DMS79 (cell line): Measurements from ENCODE around the gene MYO16.

Source experiments
- DNase-seq: peaks from one replicate; lab custom pipeline; 2025; lab: John Stamatoyannopoulos, UW

The MYO16 gene

DNA sequence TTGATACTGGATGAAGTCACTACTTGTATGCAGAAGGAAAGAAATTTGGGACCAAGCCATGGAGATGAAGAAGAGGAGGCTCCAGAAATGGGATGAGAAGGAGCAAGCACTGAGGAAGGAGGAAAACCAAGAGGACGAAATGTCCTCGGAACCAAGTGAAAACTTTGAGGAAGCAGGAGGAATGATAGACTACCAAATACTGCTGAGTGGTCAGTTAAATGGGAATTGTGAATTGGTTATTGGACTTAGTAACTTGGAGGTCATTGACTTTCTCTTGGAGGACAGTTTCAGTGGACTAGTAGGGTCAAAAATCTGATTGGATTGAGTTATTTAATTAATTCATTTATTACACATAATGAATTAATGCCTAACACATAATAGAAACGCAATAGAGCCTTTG is 167.9 kb downstream of the MYO16 start:
- DNase-seq, result no peak

DNA sequence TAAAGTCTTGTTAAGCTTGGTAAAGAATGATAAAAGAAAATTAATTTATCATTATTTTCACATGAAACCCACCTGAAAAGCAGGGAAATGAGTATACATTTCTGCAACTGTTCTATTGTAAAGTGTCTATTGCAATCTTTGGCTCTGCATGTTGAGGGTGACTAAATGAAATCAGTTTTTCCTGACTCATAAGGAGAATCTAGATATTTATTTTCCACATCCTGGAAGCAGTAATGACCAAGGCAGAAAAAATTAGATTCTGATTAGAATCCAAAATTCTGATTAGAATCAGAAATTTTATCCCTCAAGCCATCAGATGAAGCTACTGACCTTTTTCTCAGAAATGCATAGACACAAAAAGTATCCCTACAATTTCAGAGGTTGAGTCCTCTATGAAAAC is 178.4 kb downstream of the MYO16 start:
- DNase-seq, result no peak

DNA sequence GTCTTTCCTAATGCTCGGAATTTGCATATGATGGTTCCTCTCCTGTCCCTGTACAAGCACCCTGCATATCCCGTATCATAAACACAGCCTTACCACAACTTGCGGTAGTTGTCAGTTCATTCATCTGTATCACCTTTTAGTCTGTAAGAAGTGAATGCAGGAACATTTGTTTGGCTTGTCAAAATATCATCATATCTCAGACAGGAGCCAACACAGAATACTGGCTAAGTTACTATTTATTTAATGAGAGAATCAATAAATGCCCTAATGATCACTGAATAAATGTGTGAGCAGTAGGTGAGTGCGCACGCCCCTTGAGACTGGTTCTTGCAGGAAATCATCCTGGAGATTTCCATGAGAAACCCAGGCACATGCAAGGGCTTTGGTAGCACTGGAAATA is 182.8 kb downstream of the MYO16 start:
- DNase-seq, result no peak

DNA sequence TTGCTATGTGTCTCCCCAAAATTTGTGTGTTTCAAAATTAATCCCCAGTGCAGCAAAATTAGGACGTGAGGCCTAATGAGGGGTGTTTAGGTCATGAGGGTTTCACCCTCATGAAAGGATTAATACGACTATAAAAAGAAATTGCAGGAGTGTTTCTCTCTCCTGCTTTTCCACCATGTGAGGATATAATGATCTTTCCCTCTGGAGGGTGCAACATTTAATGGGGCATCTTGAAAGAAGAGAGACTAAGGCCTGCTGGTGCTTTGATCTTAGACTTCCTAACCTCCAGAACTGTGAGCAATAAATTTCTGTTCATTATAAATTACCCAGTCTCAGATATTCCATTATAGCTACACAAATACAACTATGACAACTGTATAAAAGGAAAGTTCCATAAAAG is 183.2 kb downstream of the MYO16 start:
- no peak for DNase-seq

DNA sequence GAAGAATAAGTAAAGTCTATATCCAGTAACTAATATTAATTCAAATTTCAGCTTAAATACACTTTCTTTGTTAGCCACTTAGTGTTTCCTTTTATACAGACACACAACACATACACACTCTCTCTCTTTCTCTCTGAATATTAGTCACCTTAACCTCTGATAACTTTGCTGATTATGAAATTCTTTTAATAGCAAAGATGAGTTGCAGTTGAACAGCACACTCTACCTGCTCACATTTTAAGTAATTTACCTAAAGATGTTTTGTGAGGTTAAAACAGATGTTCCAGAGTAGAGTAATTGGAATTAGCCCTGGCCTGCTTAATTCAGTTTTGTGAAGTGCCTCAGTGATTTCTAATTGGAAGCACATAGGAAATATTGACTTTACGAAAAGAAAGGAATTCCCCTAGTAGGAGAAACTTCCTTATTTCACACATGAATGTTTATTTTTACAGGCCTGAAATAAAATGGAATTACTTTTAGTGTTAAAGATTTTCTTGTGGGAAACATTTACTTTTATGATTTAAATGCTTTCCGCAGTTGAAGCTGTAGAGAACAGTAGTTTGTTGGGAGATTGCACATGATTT is 184.3 kb downstream of the MYO16 start:
- no peak for DNase-seq

DNA sequence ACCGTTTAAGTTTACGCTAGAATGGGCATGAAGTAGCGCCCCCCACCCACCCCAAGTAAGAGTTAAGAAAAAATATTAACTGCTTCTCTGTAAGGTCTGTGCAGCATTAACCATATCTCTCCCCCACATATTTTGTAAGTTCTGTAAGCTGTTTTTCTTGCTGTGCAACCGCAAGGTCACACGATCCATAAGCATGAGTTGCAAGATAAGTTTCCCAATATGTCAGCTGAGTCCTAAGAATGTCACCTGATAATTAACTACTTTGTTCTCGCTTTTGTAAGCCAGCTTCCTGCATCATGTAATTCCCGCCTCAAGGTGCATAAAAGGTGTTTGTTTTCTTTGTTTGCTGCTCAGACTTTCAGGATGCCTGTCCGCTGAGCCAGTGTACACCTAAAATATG is 187.0 kb downstream of the MYO16 start:
- DNase-seq, result no peak

DNA sequence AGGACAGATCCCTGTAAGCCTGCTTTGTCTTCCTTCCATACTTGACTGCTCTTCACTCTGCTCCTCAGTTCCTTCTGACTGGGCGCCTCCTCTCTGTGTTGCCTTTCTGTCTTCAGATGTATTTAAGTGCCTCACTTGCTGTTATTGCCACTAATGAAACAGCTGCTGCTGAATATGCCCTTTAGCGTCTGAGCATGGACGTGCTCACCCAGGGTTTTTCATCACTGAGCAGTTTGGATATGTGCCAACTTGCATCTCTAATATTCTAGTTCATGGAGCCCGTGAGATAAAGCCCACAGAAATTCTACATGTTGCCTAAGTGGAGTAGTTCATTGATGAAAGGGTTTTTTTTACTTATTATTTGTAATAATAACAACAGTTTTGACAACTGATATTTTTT is 198.2 kb downstream of the MYO16 start:
- no peak for DNase-seq

DNA sequence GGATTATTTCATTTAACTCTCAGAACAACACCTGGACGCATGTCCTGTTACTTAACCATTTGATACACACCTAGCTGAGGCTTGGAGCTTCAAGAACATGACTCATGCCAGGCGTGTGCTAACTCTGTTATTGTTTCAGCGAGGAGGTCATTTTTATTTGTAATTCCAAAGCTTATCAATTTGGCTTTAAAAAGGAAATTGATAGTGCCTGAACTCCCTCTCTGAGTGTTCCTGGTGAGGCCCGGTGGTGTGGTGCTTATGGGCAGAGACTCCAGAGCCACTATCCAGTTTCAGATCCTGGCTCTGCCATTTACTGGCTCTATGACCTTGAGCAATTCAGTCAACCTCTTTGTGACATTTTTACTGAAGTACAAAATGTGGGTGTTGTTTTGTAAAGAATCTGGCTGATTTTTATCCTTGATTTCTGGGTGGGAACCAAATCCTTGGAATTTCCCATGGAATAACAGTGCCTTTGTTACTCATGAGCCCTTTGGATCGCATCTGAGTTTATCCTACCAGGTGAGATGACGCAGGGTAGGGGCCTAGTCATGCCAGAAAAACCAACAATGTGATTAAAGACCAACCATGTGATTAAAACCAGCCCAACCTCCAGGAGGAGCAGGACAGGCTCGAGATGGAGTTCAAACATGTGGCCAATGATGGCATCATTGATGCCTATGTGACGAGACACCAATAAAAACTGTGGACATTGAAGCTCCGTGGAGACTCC is 198.8 kb downstream of the MYO16 start:
- no peak for DNase-seq

DNA sequence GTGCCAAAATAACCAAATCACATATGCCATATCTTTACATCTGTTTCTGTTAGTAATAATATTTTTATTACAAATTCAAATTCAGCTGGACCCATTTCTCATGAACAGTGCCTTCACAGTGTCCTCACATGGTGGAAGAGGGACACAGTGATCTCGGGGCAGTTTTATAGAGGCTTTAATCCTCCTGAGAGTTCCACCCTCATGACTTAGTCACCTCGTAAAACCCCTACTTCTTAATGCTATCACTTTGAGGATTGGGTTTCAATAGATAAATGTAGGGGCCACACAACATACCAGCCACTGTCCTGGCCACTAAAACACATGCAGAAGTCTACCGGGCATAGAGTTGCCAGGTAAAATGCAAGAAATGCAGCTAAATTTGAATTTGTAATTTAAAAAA is 201.5 kb downstream of the MYO16 start:
- DNase-seq, result no peak

DNA sequence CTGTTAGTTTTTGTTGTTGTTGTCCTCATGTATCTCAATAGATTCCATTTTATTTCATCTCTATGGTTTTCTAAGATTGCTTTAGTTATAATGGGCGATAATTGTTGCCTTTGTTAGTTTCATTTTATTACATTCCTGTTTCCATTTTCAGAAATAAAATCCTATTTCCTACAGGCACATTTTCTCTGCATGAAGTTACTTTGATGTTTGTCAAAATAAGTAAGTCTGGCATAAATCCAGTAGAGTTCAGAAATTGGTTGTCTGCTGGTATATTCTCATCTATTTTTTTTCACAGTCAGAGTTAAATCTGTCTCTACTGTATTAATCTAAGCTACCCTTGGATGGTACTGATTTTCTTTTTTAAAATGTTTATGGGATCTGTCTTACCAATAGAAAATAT is 204.1 kb downstream of the MYO16 start:
- no peak for DNase-seq

DNA sequence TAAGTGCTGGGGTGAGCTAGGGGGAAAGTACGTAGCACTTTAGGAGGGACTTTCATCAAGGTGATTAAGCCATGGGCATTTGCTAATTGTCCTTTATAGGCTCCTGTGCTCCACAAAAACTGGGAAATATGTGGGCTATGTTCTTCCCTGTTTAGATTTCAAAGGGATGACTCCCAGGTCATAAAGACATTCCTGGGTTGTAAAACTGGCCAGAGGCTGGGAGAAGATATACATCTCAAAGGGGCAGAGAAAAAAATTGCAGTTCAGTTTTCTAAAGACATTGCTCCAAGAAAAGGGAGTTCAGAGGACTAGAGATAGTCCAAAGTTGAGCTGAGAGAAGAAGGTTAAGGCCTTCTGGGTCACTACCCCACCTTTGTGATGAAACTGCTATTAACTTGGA is 204.8 kb downstream of the MYO16 start:
- DNase-seq, result no peak

DNA sequence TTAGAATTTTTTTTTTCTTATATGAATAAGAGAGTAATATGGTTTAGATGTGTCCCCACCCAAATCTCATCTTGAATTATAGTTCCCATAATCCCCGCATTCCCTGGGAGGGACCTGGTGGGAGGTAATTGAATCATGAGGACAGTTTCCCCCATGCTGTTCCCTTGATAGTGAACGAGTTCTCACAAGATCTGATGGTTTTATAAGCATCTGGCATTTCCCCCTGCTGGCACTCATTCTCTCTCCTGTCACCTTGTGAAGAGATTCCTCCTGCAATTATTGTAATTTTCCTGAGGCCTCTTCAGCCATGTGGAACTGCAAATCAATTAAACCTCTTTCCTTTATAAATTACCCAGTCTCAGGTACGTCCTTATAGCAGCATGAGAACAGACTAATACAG is 205.7 kb downstream of the MYO16 start:
- DNase-seq, result no peak

DNA sequence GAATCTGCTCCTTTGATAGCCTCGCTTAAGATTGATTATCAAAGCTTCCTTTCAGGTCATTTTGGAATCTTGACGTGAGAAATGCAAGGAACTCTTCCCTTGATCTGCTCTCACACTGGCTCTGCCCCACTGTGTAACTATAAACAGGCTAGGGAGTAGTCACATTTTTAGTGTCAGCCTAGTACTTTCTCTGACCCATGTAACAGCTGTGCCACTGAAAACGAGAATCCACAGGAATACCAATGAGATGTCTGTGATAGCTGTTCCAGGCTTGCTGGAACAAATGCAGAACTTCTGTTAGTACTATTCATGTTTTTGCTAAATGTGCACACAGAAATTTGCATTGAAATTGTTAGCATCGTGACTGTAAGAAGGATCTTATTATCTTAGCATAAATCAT is 221.3 kb downstream of the MYO16 start:
- no peak for DNase-seq

DNA sequence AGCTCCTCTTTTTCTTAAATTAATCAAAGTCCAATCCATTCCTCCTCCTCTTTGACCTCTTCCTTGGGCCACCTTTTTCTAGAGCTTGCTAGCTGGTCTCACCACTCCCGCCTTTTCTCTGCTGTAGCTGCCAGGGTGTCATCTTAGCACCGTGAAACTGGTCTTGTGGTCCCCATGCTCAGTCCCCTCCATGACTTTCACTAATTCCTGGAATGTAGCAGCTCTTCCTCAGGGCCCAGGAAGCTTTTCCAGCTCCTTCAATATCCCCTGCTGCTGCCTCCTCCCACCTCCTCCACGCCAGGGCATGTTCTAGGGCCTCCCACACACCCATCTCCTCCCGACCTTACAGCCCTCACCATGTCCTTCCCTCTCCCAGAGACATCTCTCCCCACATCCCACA is 222.2 kb downstream of the MYO16 start:
- DNase-seq, result no peak

DNA sequence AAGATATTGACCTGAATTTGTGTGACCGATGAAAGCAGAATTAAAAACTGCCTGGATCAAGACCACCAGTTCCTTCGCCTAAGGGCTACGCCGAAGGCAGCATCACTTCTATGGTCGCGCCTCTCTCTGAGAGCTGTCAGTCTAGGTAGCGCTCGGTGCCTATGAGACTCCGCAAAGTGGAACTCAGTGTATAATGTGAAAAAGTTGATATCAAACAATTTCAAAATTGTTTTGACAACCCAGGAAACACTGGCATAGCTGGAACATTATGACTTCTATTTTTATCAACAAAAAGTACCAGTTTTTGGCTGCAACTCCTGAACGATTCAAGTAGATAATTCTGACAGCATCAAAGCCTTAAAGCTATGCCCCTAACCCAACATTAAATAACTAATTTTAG is 223.6 kb downstream of the MYO16 start:
- DNase-seq, result no peak

DNA sequence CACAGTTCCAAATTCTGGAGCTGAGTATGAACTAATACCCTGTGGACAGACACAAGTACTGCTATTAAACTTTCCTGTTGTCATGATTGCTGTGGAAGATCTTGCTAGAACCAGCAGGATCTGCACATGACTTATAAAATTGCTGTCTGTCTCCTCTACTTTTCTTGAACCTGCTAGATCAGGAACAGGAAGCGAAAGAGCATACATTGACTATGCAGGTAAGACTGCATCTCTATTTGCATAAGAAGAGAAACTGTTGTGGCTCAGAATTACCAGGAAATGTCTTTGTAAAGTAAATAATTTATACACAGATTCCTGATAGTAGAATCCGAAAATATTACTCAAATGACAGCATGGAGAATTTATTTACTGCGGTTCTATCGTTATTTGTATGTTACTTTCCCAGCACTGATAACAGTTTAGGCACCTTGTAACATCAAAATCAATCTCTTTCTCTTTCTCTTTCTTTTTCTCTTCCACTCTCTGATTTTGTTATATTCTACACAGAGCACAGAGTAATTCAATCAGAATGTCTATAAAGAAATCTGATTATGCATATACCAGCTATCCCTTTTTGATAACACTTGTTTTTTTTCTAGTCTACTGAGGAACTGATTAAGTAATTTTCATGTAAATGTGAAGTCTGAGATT is 226.5 kb downstream of the MYO16 start:
- no peak for DNase-seq

DNA sequence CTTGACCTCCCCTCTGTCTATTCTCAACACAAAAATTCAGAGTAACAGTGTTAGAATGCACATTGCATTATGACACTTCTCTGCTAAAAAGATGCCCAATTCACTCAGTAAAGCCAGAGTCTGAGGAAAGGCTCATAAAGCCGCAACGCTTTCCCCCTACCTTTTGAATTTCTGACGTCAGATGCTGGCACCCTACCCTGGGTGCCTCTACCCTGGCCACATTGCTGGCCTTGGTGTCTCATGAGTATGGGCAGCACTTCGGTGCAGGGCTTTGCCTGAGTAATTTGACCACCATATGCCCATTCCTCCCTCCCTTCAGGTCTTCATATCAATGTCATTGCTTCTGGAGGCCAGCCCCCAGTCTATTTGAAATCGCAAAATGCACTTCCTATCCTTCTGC is 229.3 kb downstream of the MYO16 start:
- DNase-seq, result no peak

DNA sequence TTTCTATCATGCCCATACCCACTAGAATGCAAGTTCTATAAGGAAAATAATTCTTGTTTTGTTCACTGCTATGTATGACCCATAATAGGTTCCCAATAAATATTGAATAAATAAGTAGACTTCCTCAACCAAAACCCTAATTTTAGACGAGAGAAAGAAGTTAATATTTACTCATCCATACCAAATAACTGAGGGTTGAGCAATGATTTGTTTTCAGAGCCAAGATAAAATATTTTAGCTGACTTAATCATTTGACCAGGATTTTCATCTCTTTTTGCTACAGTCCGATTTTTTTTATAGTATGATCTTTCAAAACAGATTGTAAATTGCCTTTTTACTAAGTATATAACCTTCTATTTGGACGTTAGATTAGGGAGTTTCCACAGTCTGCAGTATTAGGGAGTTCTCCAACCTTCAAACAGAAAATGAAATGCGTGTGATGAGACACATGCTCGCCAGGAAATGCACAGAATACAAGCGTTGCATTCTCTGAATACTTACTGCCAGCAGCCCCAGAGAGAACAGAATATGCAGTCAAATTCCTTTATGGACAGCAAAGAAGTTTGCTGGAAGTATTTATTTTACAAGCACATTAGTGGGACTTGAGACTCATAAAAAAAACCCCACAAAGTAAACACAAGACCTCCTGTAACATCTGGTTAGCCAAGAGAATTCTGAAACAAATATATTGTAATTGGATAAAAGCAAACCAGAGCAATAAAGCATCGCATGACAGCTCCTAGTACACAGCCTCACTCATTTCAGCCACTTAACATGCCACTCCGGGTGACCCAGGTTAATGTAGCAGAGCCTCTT is 230.0 kb downstream of the MYO16 start:
- no peak for DNase-seq

DNA sequence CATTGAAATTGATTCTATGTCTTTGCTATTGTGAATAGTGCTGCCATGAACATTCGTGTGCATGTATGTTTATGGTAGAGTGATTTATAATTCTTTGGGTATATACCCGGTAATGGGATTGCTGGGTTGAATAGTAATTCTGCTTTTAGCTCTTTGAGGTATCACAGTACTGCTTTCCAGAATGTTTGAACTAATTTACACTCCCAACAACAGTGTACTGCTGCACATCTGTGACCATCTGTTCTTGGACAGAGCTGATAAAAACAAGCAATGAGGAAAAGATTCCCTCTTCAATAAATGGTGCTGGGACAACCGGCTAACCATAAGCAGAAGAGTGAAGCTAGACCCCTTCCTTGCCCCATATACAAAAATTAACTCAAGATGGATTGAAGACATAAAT is 231.0 kb downstream of the MYO16 start:
- no peak for DNase-seq

DNA sequence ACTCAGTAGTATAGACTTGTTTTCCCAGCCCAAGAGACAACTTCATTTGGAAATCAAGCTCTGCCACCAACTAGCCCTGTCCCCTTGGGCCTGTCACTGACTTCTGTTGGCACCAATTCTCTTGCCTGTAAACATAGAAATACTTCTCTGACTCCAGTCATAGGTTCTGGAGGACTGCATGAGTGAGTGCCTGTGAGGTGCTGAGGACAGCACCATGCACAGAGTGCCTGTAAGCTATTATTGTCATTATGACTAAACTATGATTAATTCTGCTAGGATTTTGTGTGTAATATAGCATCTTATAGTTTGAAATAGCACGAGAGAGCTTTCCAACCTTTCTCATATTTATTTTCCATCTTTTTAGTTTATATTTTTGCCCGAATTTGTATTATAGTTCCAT is 247.9 kb downstream of the MYO16 start:
- no peak for DNase-seq

DNA sequence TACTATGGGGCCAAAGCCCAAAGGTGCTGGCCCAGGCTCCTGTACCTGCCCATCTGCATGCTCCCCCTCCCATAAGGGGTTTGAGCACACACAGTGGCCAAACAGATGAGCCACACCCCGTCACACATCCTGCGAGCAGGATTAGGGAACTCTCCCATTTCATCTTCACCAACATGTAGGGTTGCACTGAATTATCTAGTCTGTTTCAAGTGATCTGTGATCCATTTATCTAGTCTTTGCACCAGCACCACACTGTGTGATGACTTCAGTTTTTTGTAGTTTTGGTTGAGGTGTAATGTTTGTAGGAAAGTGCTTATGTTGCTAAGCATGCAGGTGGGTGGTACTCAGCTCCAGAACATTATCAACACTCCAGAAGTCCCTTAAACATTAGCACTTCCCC is 249.3 kb downstream of the MYO16 start:
- no peak for DNase-seq

DNA sequence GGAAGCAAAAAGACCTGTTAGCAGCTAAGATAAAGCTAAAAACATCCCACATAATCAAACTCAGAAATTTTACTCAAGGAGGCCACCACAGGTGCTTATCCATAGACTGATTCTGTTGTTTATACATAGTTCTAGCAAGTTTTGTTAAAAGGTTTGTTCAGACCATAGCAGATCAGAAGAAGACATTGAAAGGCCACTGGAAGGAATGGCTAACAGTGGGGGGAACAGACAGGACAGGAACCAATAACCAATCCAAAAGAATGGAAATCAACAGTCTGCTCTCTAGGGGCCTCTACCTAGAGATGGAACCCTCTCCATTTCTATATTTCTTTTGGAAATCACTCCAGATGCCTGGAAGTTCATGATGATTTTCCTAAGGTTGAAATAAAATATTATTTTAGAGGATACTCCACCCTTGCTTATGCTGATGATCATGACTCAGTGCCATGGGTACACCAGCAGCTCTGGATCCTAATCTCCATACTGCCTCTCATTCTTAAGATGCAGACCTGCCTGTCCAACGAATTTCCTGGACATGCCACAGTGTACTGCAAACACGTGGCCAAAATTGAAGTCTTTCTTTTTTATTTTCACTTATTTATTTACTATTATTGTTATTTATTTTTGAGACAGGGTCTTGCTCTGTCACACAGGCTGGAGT is 260.0 kb downstream of the MYO16 start:
- DNase-seq, result no peak
